ENCODE measurements around the gene NAA35. TPM values are rescaled to one million over a fixed set of nuclear protein-coding genes. Genes with fewer than 3 reads are reported as not detected.
"Not testable (repeated sequence)": the region's sequence is repeated elsewhere in the genome, so short reads cannot be mapped to it uniquely, and the experiment has no call there.

Gene NAA35
- total RNA-seq, 2 experiments from 2014 or later, result 24.1 to 26.2 TPM

DNA sequence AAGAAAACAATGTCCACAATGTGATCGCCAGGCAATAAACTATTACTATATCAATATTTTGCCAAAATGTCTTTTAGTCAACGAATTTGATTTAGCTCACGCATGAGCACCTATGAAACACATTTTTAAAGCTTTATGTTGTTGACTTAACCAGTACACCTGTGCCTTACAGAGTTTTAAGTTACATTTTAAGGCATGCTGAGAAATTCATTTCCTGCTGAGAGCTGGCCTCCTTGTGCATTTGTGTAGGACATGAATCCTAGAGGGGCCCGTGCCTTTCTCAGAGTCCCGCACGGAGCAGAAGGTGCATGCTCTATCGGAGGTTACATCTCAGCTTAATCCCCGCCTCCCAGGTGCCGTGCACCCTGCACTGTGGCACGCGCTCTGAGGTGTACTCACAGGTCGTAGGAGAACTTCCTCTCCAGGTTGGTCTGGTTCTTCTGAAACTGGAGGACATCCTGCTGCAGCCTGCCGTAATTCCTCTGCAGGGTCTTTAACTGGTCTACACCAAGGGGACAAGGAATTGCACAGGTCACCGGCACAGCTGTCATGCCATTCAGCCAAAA lies 105.2 kb downstream of the NAA35 start:
- Mint-ChIP-seq H3K9me3 (no peaks in the 10 kb centered on the region), H3K4me1 (no peaks in the 10 kb centered on the region), H3K4me3 (no peak overlapping the region), H3K27me3 (peaks cover 12% of the 10 kb centered on the region), H3K36me3 (no peaks in the 10 kb centered on the region), H3K27ac (no peak overlapping the region)
- POLR2A ChIA-PET, result no interaction called here
- DNase-seq (no peak), ATAC-seq (ENCODE audit: low read depth) (no peak)

DNA sequence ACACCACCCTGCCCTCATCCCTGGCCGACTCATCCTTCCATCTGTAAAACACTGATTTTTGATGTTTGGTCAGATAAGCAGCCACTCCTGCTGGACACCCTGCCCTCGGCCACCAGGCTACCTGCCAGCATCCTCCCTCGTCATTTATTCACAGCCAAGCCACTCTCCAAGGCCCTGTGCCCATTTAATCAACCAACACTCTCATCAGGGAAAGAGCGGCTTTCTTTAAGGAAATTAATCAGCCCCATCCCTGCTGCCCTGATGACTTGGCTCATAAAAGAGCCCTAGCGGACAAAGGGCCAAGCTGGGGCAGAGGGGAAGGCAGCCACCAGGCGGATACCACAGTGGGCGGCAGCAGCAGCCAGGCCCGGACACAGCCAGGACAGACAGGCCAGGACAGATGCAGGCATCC lies 106.0 kb downstream of the NAA35 start:
- peaks cover 18% of the 10 kb centered on the region for H3K27me3 Mint-ChIP-seq
- H3K4me3 Mint-ChIP-seq, result no peak overlapping the region
- POLR2A ChIA-PET, result no interaction called here
- H3K4me1 Mint-ChIP-seq, result no peaks in the 10 kb centered on the region
- no peaks in the 10 kb centered on the region for H3K9me3 Mint-ChIP-seq
- DNase-seq (no peak), ATAC-seq (ENCODE audit: low read depth) (no peak)
- no peaks in the 10 kb centered on the region for H3K36me3 Mint-ChIP-seq
- no peak overlapping the region for H3K27ac Mint-ChIP-seq

- POLR2A ChIA-PET, result no interaction called here
- no peaks in the 10 kb centered on the region for H3K9me3 Mint-ChIP-seq
- no peak for ATAC-seq (ENCODE audit: low read depth)
- DNase-seq, result no peak
- H3K36me3 Mint-ChIP-seq, result no peaks in the 10 kb centered on the region
- no peak overlapping the region for H3K27ac Mint-ChIP-seq
- H3K4me1 Mint-ChIP-seq, result no peaks in the 10 kb centered on the region
- no peak overlapping the region for H3K4me3 Mint-ChIP-seq
- peaks cover 18% of the 10 kb centered on the region for H3K27me3 Mint-ChIP-seq
Observed at GRCh38 chr9:86047361-86047760, 106.4 kb downstream of the NAA35 start.

GRCh38 chr9:86048018-86048742 lies 107.2 kb downstream of the NAA35 start:
- H3K27ac Mint-ChIP-seq; POLR2A ChIA-PET; H3K9me3 Mint-ChIP-seq; H3K36me3 Mint-ChIP-seq; H3K4me3 Mint-ChIP-seq; H3K4me1 Mint-ChIP-seq; ATAC-seq (ENCODE audit: low read depth); DNase-seq: not testable (repeated sequence)
- H3K27me3 Mint-ChIP-seq, result peaks cover 18% of the 10 kb centered on the region

DNA sequence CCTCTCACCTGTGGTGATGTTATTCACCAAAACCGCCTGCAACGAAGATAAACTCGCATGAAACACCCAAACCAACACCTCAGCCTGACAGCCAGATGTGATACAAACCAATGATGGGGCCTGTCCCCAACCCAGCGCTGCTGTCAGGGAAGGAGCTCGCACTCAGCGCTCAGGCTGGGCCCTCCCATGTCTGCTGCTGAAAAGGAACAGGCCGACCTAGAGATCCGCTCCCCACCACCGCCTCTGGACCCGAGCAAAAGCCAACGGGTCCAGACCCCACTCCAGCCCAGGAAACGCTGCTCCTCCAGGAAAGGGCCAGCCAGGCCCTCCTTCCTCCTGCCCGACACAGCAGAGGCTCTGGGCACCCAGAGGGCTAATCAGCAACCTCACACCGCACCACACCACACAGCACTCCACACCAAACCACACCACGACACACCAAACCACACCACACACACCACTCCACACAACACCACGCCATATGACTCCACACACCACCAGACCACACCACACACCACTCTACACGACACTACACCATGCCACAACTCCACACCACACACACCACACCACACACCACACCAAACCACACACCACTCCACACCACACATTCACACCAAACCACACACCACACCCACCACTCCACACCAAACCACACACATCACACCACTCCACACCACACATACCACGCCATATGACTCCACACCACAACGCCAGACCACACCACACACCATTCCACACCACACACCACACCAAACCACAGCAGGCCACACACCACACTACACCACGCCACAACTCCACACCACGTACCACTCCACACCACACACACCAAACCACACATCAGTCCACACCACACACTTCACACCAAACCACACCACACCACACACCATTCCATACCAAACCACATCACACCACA lies 111.9 kb downstream of the NAA35 start:
- Mint-ChIP-seq H3K36me3 (no peaks in the 10 kb centered on the region), H3K27me3 (peaks cover 18% of the 10 kb centered on the region), H3K4me3 (no peak overlapping the region), H3K4me1 (no peaks in the 10 kb centered on the region), H3K9me3 (no peaks in the 10 kb centered on the region), H3K27ac (no peak overlapping the region)
- ATAC-seq (ENCODE audit: low read depth) (no peak), DNase-seq (no peak)
- POLR2A ChIA-PET, result no interaction called here

DNA sequence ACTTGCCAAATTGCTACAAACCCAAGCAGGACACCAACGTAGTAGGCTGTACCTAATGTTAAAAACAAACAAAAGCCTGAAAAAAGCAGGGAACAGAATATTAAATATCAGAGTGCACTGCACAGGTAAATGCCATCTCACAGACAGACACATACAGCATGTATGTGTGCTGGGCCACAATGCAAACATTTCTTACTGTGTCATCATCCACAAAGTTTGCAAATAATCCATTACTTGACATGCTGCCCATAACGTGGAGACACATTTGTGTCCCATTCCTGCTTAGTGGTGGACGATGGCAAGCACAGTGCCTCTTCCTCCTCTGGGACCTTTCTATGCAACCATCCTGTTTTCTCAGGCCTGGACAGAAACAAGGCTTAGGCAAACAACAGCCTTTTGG lies 113.7 kb downstream of the NAA35 start:
- no peak overlapping the region for H3K27ac Mint-ChIP-seq
- no peaks in the 10 kb centered on the region for H3K9me3 Mint-ChIP-seq
- peaks cover 18% of the 10 kb centered on the region for H3K27me3 Mint-ChIP-seq
- no peak for DNase-seq
- POLR2A ChIA-PET, result no interaction called here
- H3K4me3 Mint-ChIP-seq, result no peak overlapping the region
- H3K36me3 Mint-ChIP-seq, result no peaks in the 10 kb centered on the region
- ATAC-seq (ENCODE audit: low read depth), result no peak
- no peaks in the 10 kb centered on the region for H3K4me1 Mint-ChIP-seq

GRCh38 chr9:86057491-86057890 lies 116.5 kb downstream of the NAA35 start:
- POLR2A ChIA-PET, result no interaction called here
- Mint-ChIP-seq H3K27me3 (peaks cover 4% of the 10 kb centered on the region), H3K4me1 (no peaks in the 10 kb centered on the region), H3K36me3 (no peaks in the 10 kb centered on the region), H3K9me3 (no peaks in the 10 kb centered on the region), H3K27ac (no peak overlapping the region), H3K4me3 (no peak overlapping the region)
- no peak for DNase-seq
- ATAC-seq (ENCODE audit: low read depth), result no peak

DNA sequence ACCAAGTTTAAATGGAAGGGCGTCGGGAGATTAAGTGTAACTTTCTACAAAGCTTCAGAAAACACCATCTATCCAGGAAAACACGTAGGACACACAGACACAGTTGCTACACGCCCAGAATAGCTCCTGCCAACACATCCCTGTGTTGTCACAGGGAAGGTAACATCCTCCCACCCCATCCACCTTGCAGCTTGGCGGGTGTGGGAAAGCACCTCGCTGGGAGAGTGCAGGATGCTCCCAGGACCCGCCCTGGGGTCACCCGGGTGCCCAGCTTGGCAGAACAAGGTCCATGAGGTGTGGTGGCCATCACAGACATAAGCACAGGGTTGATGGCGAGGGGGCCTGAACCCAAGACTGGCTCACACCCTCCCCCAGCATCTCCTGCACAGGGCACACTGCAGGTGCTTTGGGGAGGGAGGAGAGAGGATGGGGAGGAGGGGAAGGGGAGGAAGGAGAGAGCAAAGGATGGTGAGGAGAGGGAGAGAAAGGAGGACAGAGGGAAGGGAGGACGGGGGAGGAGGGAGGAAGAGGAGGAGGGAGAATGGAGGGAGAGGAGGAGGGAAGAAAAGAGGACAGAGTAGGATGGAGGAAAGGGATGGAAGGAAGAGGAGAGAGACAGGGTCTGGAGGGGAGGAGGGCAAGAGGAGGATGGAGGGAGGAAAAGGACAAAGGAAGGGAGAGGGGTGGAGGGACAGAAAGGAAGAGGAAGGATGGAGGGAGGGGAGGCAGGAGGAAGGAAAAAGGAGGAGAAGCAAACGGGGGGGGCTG lies 121.2 kb downstream of the NAA35 start:
- Mint-ChIP-seq H3K4me3 (no peak overlapping the region), H3K27ac (no peak overlapping the region), H3K27me3 (peaks cover 4% of the 10 kb centered on the region), H3K4me1 (peaks cover 4% of the 10 kb centered on the region), H3K36me3 (no peaks in the 10 kb centered on the region), H3K9me3 (no peaks in the 10 kb centered on the region)
- POLR2A ChIA-PET, result no interaction called here
- ATAC-seq (ENCODE audit: low read depth) (no peak), DNase-seq (no peak)

DNA sequence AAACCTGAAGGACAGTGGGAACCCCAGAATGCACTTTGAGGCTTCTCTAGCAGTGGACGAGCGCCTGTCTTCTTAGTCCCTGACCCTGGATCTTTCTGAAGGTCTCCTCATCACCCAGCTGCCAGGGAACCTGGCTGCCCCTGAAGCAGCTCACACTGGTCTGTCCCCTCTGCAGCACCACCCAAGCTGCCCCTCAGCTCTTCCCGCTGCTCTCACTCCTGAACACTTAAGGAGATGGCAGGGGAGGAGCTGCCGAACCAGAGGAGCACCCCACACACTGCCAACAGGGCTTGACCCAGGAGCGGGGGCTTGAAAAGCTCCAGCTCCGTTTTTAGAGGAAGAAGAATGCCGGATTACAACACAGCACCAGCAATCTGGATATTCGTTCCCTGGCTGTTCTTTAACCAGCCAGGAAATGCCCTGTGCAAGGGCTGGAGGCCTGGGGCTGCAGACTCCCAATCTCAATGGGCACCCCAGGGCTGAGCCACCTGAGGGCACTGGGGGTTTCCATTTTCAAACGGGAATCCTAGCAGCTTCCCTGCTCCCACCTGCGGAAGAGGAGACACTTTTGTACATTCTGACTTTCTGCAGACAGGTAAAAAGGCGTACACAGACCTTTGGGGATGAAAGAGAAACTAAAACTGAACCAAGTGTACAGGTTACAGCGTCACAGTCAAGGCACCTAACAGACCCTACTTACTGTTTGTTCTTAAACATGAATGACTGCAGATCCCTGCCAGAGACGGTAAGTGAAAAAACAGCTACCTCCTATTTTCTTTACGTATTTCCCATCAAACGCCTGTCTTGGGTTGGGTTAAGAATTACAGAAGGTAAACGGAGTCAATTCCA lies 122.1 kb downstream of the NAA35 start:
- no peak for ATAC-seq (ENCODE audit: low read depth)
- Mint-ChIP-seq H3K36me3 (no peaks in the 10 kb centered on the region), H3K9me3 (no peaks in the 10 kb centered on the region), H3K27me3 (peaks cover 4% of the 10 kb centered on the region), H3K4me3 (no peak overlapping the region), H3K4me1 (peaks cover 4% of the 10 kb centered on the region), H3K27ac (no peak overlapping the region)
- no peak for DNase-seq
- POLR2A ChIA-PET, result no interaction called here

DNA sequence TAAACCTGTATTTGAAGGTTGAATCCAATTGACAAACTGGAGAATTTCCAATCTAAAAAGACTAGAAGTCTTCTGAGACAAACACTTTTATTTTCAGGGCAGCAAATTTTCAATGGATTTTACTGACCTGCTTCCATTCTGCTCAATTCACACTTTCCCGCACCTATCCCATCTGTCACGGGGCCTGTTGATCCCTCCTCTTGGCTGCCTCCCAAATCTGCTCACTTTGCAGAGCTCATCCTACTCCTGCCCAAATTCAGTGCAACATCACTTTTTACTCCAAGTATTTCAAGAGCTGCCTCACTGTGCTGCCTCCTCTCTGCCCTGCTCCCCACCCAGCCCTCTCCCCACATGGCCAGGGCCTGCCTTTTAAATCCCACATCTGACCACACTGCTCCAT lies 123.3 kb downstream of the NAA35 start:
- Mint-ChIP-seq H3K36me3 (no peaks in the 10 kb centered on the region), H3K9me3 (no peaks in the 10 kb centered on the region), H3K4me3 (no peak overlapping the region), H3K27me3 (peaks cover 3% of the 10 kb centered on the region), H3K27ac (no peak overlapping the region), H3K4me1 (peaks cover 4% of the 10 kb centered on the region)
- DNase-seq (no peak), ATAC-seq (ENCODE audit: low read depth) (no peak)
- POLR2A ChIA-PET, result no interaction called here

- H3K27ac Mint-ChIP-seq, result no peak overlapping the region
- POLR2A ChIA-PET, result no interaction called here
- no peak for DNase-seq
- no peaks in the 10 kb centered on the region for H3K4me1 Mint-ChIP-seq
- no peaks in the 10 kb centered on the region for H3K27me3 Mint-ChIP-seq
- no peaks in the 10 kb centered on the region for H3K9me3 Mint-ChIP-seq
- H3K36me3 Mint-ChIP-seq, result no peaks in the 10 kb centered on the region
- no peak for ATAC-seq (ENCODE audit: low read depth)
- no peak overlapping the region for H3K4me3 Mint-ChIP-seq
Observed at GRCh38 chr9:86069206-86069869, 128.4 kb downstream of the NAA35 start.

Measured in activated naive CD8-positive, alpha-beta T cell treated with anti-CD3 and anti-CD28 coated beads, Interleukin-2, amount 10 ng/mL, durations not matched to agents 7 days and 5 days (primary cell).